GM12873 (cell line): ENCODE results near the gene OR1K1.

Experiments
- TF ChIP-seq, protein P1 (sequence below): IDR thresholded peaks from 2 replicates; pipeline ENCODE4 v1.5.1; 2012; ENCODE audit warnings: low read depth, mild to moderate bottlenecking, moderate library complexity, low read length, control low read depth; ENCODE audit not compliant: insufficient read depth; ENCODE audit errors: missing control alignments

OR1K1 gene

DNA sequence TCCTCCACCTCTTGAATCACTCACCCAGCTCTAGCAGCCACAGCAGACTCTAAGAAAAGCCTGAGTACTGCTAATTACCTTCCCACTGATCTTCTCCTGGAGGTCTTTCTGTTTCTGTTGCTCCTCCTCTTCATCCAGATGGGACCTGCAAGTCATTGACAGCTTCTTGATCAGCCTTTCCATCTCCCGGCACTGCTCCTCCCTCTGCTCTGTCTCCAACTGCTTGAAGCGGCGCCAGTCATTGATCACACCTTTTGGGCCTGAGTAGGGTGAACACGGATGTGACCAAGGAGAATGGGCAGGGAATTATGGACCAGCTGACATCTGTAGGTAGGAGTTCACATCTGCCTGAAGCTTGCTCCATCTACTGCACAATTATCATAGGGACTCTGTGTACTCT lies 23.0 kb downstream of the OR1K1 start:
- TF ChIP-seq, protein P1, sequence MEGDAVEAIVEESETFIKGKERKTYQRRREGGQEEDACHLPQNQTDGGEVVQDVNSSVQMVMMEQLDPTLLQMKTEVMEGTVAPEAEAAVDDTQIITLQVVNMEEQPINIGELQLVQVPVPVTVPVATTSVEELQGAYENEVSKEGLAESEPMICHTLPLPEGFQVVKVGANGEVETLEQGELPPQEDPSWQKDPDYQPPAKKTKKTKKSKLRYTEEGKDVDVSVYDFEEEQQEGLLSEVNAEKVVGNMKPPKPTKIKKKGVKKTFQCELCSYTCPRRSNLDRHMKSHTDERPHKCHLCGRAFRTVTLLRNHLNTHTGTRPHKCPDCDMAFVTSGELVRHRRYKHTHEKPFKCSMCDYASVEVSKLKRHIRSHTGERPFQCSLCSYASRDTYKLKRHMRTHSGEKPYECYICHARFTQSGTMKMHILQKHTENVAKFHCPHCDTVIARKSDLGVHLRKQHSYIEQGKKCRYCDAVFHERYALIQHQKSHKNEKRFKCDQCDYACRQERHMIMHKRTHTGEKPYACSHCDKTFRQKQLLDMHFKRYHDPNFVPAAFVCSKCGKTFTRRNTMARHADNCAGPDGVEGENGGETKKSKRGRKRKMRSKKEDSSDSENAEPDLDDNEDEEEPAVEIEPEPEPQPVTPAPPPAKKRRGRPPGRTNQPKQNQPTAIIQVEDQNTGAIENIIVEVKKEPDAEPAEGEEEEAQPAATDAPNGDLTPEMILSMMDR: no peak

DNA sequence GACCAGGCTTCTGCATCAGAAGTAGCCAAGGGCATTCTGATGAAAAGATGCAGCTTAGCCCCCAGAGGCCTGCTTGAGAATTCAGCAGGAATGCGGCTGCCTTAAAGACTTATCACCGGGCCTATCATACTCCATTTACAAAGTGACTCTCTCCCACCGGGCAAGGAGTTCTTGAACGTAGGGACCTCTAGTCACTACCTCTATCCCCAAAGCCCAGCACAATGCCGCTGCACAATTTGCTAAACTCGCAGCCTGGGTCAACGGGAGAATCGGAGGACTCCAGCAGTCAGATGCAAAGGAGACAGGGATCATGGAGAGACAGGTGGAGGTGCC lies 27.8 kb downstream of the OR1K1 start:
- TF ChIP-seq, protein P1: no peak

DNA sequence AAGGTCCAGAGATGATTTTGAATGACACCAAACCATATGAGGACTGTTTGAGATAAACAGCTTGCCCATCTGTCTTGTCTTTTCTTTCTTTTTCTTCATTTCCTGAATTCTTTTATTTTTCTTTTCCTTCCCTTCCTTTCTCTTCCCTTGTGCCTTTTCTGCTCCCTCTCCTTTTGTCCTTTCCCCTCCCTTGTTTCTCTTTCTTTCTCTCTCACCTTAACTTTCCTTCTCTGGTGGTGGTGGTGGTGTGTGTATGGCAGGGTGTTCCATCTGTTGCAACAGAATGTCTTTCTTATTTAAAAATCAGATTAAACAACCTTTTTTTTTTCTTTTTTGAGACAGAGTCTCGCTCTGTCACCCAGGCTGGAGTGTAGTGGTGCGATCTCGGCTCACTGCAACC lies 32.3 kb downstream of the OR1K1 start:
- TF ChIP-seq, protein P1: no peak

DNA sequence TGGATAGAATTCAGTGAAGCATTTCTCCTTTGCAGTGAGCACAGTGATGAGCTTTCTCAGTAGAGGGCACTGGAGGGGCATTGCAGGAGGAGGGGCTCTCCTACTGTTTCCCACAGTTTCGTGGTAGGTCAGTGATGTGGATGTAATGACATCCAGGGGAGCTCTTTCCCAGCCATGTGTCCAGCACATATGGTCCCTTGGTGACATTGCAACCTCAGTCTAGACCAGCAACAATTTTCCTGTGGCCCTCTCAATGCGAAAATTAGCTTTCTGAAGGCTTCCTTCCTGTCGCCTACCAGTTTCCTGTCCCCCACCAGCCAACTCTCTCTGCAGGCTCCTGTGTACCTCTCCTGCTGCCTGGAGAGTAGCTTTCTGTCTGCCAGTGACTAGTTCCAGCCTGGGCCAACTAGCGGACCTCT lies 35.4 kb downstream of the OR1K1 start:
- TF ChIP-seq, protein P1: peak; percentile 38

DNA sequence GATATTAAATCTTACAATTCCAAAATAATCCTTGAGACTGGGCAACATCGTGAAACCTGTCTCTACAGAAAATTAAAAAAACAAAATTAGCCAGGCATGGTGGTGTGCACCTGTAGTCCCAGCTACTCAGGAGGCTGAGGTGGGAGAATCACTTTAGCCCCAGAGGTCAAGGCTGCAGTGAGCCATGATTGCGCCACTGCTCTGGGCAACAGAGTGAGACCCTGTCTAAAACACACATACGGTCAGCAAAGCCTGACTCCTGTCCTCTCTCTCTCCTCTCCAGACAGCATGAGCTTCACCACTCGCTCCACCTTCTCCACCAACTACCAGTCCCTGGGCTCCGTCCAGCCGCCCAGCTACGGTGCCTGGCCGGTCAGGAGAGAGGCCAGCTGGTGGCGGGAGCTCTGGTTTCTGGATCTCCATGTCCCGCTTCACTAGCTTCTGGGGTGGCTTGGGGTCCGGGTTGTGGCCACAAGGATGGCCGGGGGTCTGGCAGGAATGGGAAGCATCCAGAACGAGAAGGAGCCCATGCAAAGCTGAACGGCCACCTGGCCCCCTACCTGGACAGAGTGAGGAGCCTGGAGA lies 37.4 kb downstream of the OR1K1 start:
- TF ChIP-seq, protein P1: no peak

DNA sequence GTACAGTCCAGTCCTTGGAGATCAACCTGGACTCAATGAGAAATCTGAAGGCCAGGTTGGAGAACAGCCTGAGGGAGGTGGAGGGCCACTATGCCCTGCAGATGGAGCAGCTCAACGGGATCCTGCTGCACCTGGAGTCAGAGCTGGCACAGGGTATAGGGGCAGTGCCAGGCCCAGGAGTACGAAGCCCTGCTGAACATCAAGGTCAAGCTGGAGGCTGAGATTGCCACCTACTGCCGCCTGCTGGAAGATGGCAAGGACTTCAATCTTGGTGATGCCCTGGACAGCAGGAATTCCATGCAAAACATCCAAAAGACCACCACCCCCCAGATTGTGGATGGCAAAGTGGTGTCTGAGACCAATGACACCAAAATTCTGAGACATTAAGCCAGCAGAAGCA lies 38.5 kb downstream of the OR1K1 start:
- TF ChIP-seq, protein P1: peak; percentile 38

DNA sequence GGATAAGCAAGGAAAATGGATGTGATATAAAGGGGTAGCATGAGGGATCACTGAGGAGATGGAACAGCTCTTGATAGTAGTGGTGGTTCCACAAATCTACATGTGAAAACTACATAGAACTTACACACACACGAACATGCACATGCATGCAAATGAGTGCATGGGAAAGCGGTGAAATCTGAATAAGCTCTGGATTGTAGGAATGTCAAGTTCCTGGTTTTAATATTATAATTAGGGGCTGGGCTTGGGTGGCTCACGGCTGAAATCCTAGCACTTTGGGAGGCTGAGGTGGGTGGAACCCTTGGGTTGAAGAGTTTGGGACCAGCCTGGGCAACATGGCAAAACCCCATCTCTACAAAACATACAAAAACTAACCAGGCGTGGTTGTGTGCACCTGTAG lies 41.6 kb downstream of the OR1K1 start:
- TF ChIP-seq, protein P1: no peak
